DOHH2 (cell line): ENCODE results near the gene PAPPA2.

Experiments used
- EZH2phosphoT487 ChIP-seq: fragments of 200-600 bp; sonication (generic); IDR thresholded peaks from 2 replicates; pipeline ENCODE4 v1.6.1; 2017; ENCODE audit warnings: borderline replicate concordance, mild to moderate bottlenecking, antibody characterized with exemption, low read length, moderate library complexity, mixed read lengths
- TF ChIP-seq, protein P1 (sequence below): fragments of 200-600 bp; sonication (generic); IDR thresholded peaks from one replicate; pipeline ENCODE4 v1.5.1; 2014; ENCODE audit warnings: antibody characterized with exemption, mild to moderate bottlenecking, low read depth, low read length; ENCODE audit not compliant: poor library complexity, severe bottlenecking

DNA sequence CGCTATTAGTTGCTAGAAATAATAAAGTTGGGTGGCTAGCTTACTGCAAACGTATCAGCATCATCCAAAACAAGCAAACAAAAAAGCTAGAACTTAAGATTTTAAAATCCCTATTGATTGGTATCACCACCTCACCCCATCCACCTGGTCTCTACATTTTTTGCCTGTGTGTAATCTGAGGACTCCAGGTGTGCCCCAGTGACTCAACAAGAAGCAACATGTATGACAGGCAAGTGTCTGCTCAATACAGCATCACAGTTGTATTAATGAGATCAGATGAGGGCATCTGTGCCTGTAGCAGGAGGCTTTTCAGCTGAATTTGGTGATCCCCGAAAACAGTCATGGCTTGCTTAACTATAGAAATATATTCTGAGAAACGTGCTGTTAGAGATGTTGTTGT, 14.6 kb upstream of the PAPPA2 start:
- TF ChIP-seq, protein P1, sequence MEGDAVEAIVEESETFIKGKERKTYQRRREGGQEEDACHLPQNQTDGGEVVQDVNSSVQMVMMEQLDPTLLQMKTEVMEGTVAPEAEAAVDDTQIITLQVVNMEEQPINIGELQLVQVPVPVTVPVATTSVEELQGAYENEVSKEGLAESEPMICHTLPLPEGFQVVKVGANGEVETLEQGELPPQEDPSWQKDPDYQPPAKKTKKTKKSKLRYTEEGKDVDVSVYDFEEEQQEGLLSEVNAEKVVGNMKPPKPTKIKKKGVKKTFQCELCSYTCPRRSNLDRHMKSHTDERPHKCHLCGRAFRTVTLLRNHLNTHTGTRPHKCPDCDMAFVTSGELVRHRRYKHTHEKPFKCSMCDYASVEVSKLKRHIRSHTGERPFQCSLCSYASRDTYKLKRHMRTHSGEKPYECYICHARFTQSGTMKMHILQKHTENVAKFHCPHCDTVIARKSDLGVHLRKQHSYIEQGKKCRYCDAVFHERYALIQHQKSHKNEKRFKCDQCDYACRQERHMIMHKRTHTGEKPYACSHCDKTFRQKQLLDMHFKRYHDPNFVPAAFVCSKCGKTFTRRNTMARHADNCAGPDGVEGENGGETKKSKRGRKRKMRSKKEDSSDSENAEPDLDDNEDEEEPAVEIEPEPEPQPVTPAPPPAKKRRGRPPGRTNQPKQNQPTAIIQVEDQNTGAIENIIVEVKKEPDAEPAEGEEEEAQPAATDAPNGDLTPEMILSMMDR, result no peak
- TF ChIP-seq EZH2phosphoT487, result no peak
